ENCODE results near the gene PCDH9.

GRCh38 chr13:67003743-67004142 lies 226.4 kb downstream of the PCDH9 start:
- no peak for TF ChIP-seq CTCF (conservative IDR thresholded peaks at IDR 0.05; ENCODE audit: low read depth, low read length)
- no peak for TF ChIP-seq NFE2L2 (IDR thresholded peaks at IDR 0.05; ENCODE audit: low read depth, low read length)
- TF ChIP-seq USF2 (IDR thresholded peaks at IDR 0.05; ENCODE audit: low read depth, low read length): no peak
- TF ChIP-seq MAZ (IDR thresholded peaks at IDR 0.05; ENCODE audit: borderline replicate concordance, low read depth, low read length): no peak
- no peak for TF ChIP-seq RAD21 (IDR thresholded peaks at IDR 0.05; ENCODE audit: low read length)
- TF ChIP-seq POLR2A (IDR thresholded peaks at IDR 0.05; ENCODE audit: low read depth, low read length): no peak
- no peak for TF ChIP-seq SMC3 (IDR thresholded peaks at IDR 0.05; ENCODE audit: low read depth, low read length)
- TF ChIP-seq MAFK (IDR thresholded peaks at IDR 0.05; ENCODE audit: low read depth, low read length): no peak
- TF ChIP-seq CEBPB (IDR thresholded peaks at IDR 0.05; ENCODE audit: low read depth, low read length): no peak

All from IMR-90 (cell line).